H1 (cell line): Measurements from ENCODE around the gene ETV7.

Source experiments
- ATF2 ChIP-seq: IDR thresholded peaks from 2 replicates; pipeline ENCODE4 v1.6.1; 2012; ENCODE audit warnings: low read length, inconsistent platforms
- BCL11A ChIP-seq, 2 experiments: IDR thresholded peaks; one replicate each; pipeline ENCODE4 v1.6.1; 2011; ENCODE audit warnings: low read depth in 2 of 2, low read length in 2 of 2, mild to moderate bottlenecking in 2 of 2
- CBX8 ChIP-seq: fragments of 300-800, 300-1000 bp; sonication (generic); IDR thresholded peaks from 2 replicates; pipeline ENCODE4 v1.7.1; 2016; ENCODE audit warnings: low read depth, low read length, borderline replicate concordance
- CTCF ChIP-seq, 3 experiments: IDR thresholded peaks; 1 replicate in 2 of 3; 2 replicates in 1 of 3; pipeline versions ENCODE4 v1.5.1 to v1.6.1; 2011; ENCODE audit warnings: low read length in 3 of 3, mild to moderate bottlenecking in 3 of 3, inconsistent platforms in 2 of 3, low read depth in 1 of 3, moderate library complexity in 1 of 3; ENCODE audit not compliant: insufficient read depth in 1 of 3; ENCODE audit errors: control extremely low read depth in 1 of 3
- EZH2 ChIP-seq: fragments of 200-600 bp; sonication (generic); IDR thresholded peaks from 2 replicates; pipeline ENCODE4 v1.7.1; 2012; ENCODE audit warnings: low read depth, mild to moderate bottlenecking, moderate library complexity, low read length, inconsistent platforms; ENCODE audit not compliant: severe bottlenecking
- JUN ChIP-seq: IDR thresholded peaks from 2 replicates; pipeline ENCODE4 v1.6.1; 2011; ENCODE audit warnings: low read depth, mild to moderate bottlenecking, improper control_type of control experiment, low read length
- POLR2A ChIP-seq, 2 experiments: IDR thresholded peaks; 1 replicate in 1 of 2; 2 replicates in 1 of 2; pipeline ENCODE4 v1.6.1; 2011; ENCODE audit warnings: low read depth in 2 of 2, low read length in 2 of 2, mild to moderate bottlenecking in 2 of 2; ENCODE audit errors: control extremely low read depth in 1 of 2
- POLR2AphosphoS5 ChIP-seq: IDR thresholded peaks from 2 replicates; pipeline ENCODE4 v1.6.1; 2011; ENCODE audit warnings: low read depth, low read length
- SP1 ChIP-seq: IDR thresholded peaks from 2 replicates; pipeline ENCODE4 v1.6.1; 2011; ENCODE audit warnings: low read depth, low read length
- TCF12 ChIP-seq: IDR thresholded peaks from 2 replicates; pipeline ENCODE4 v1.6.1; 2011; ENCODE audit warnings: low read depth, mild to moderate bottlenecking, low read length
- TEAD4 ChIP-seq: IDR thresholded peaks from 2 replicates; pipeline ENCODE4 v1.6.1; 2012; ENCODE audit warnings: low read depth, low read length, inconsistent platforms, mixed read lengths
- YY1 ChIP-seq: IDR thresholded peaks from 2 replicates; pipeline ENCODE4 v1.6.1; 2011; ENCODE audit warnings: low read depth, mild to moderate bottlenecking, low read length
- ZNF274 ChIP-seq: IDR thresholded peaks from 2 replicates; pipeline ENCODE4 v1.7.0; 2012; ENCODE audit warnings: low read length, borderline replicate concordance; ENCODE audit errors: extremely low read depth

GRCh38 chr6:36318690-36319435, 68.6 kb downstream of the ETV7 start:
- TF ChIP-seq CTCF (IDR thresholded peaks at IDR 0.05; ENCODE audit: control extremely low read depth in 1 of 3, insufficient read depth in 1 of 3, low read depth in 1 of 3, low read length in 3 of 3), result no peak
- TF ChIP-seq YY1, result no peak
- no peak for TF ChIP-seq ATF2
- no peak for TF ChIP-seq POLR2A (IDR thresholded peaks at IDR 0.05; ENCODE audit: control extremely low read depth in 1 of 2, low read depth in 2 of 2, low read length in 2 of 2)
- no peak for TF ChIP-seq TCF12
- TF ChIP-seq CBX8, result no peak
- TF ChIP-seq ZNF274, result no peak
- TF ChIP-seq POLR2AphosphoS5, result no peak
- TF ChIP-seq SP1, result no peak
- no peak for TF ChIP-seq EZH2
- no peak for TF ChIP-seq JUN
- no peak for TF ChIP-seq TEAD4
- no peak for TF ChIP-seq BCL11A (IDR thresholded peaks at IDR 0.05; ENCODE audit: low read depth in 2 of 2, low read length in 2 of 2)
